ENCODE data around the gene TRPM7. TPM values are rescaled to one million over a fixed set of nuclear protein-coding genes. Genes with fewer than 3 reads are reported as not detected.

The TRPM7 gene
- total and polyA plus RNA-seq, 9 of the 15 experiments (the other 6 are each of a cell fraction or from before 2014, with no cell fraction given) = 12.3 to 59.2 (median 31.5) TPM

GRCh38 chr15:50633653-50634052 is 52.9 kb downstream of the TRPM7 start (continued):
- TF ChIP-seq RREB1 (CRISPR knock-in tag; IDR thresholded peaks at IDR 0.05) (no peak), BCLAF1 (IDR thresholded peaks at IDR 0.05; ENCODE audit: borderline replicate concordance in 1 of 2, control insufficient read depth in 1 of 2, low read depth in 2 of 2, low read length in 1 of 2) (no peak), NONO (IDR thresholded peaks at IDR 0.05; ENCODE audit: low read depth in 2 of 2, low read length in 1 of 2) (no peak), CREB3L1 (IDR thresholded peaks at IDR 0.05; ENCODE audit: borderline replicate concordance, low read depth) (no peak)
